GM21717 (cell line): ENCODE measurements around the gene ZNF563.
A peak's percentile ranks its signal among the peaks of the same experiment; 100 is the strongest.
"Not testable (repeated sequence)": the region's sequence is repeated elsewhere in the genome, so short reads cannot be mapped to it uniquely, and the experiment has no call there.

Experiments
- ATAC-seq: cut with Tn5 transposase; IDR thresholded peaks from one replicate; pipeline ENCODE4 v1.9.1; 2021; ENCODE audit warnings: mild to moderate bottlenecking, moderate library complexity; ENCODE audit not compliant: unreplicated experiment

Gene ZNF563

GRCh38 chr19:12333162-12334159 lies at the start of gene ZNF563:
TSS of gene ZNF563 (minus strand) at chr19:12333633. CDS start at chr19:12333482, 151 bp downstream.
- peak; percentile 90 for ATAC-seq

GRCh38 chr19:12380444-12380737 lies 47.0 kb upstream of the ZNF563 start:
- ATAC-seq: no peak

- ATAC-seq: no peak
Measured at GRCh38 chr19:12379732-12380443, 46.5 kb upstream of the ZNF563 start.

GRCh38 chr19:12374026-12374425 lies 40.6 kb upstream of the ZNF563 start:
- ATAC-seq: no peak

GRCh38 chr19:12365236-12366162 lies 32.1 kb upstream of the ZNF563 start, which contains the start of gene ZNF442:
TSS of gene ZNF442 (minus strand) at chr19:12365683. CDS start at chr19:12363631, 2,052 bp downstream.
- ATAC-seq: peak; percentile 89

- ATAC-seq: peak; percentile 30
Measured at GRCh38 chr19:12364391-12365235, 31.2 kb upstream of the ZNF563 start.

GRCh38 chr19:12362236-12362635 lies 28.8 kb upstream of the ZNF563 start:
- not testable (repeated sequence) for ATAC-seq

- ATAC-seq: no peak
Measured at GRCh38 chr19:12353375-12353774, 19.9 kb upstream of the ZNF563 start.

GRCh38 chr19:12350890-12351197 lies 17.4 kb upstream of the ZNF563 start:
- no peak for ATAC-seq

GRCh38 chr19:12350185-12350889 lies 16.9 kb upstream of the ZNF563 start:
- no peak for ATAC-seq

GRCh38 chr19:12346896-12347295 lies 13.5 kb upstream of the ZNF563 start:
- no peak for ATAC-seq

- ATAC-seq: no peak
Measured at GRCh38 chr19:12345197-12345596, 11.8 kb upstream of the ZNF563 start.

- ATAC-seq: no peak
Measured at GRCh38 chr19:12331211-12331941, 2.1 kb downstream of the ZNF563 start.

- ATAC-seq: no peak
Measured at GRCh38 chr19:12330340-12330739, 3.1 kb downstream of the ZNF563 start.

- ATAC-seq: no peak
Measured at GRCh38 chr19:12325690-12326089, 7.7 kb downstream of the ZNF563 start.

GRCh38 chr19:12318782-12319413 lies 14.5 kb downstream of the ZNF563 start:
- no peak for ATAC-seq

- no peak for ATAC-seq
Measured at GRCh38 chr19:12314553-12314952, 18.9 kb downstream of the ZNF563 start.

- not testable (repeated sequence) for ATAC-seq
Measured at GRCh38 chr19:12308891-12309290, 24.5 kb downstream of the ZNF563 start.
